CD4-positive, alpha-beta T cell treated with Interferon gamma for 1 hour (primary cell): ENCODE data around the gene LMAN1.

Experiments used
- DNase-seq: peaks from one replicate; pipeline ENCODE4 v3.0.0-alpha.2; 2020

LMAN1 gene

GRCh38 chr18:59359576-59359952 is 499 bp upstream of the LMAN1 start:
- no peak for DNase-seq

GRCh38 chr18:59358414-59358711 is 702 bp downstream of the LMAN1 start:
- DNase-seq, result no peak

DNA sequence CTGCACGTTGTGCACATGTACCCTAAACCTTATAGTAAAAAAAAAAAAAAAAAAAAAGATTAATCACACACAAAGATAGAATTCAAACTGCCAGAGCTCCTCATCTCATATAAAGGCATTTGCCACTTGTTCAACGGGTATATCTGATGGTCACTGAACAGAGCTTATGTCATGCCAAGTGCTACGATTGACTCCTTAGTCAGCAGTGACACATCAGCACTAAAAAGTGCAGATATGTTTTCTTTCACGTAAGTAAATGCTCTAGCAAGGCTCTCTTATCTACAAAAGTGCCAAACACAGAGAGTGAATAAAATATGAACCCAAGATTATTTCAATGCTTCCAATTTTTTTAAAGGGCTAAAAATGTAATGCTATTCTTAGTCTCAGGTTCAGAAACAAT is 1.1 kb downstream of the LMAN1 start:
- DNase-seq, result no peak

- DNase-seq, result no peak
Observed at GRCh38 chr18:59354731-59355130, 4.3 kb downstream of the LMAN1 start.

DNA sequence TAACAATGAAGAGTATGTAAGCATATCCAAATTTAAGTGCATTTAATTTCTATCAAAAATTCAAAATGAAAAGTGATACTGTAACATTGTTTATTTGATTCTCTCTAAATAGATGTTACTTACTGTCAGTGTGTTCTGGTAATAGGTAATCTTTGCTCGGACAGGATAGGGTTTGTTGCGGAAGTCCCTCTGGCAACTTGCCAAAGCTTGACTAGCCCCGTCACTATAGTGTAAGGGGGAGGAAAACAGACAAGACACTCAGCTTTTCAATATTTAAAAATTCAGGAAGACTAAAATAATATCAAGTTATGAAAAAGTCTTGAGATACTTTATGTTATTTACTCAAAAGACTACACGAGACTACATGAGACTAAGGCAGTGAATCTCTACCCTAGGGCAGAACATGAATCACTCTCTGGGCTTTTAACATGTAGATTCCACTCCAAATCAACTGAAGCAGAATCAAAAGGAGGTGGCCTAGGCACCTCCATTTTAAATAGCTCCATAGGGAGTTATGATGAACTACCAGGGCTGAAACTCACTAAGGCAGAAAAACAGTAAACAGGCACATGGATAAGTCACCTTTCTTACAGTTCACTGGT is 5.9 kb downstream of the LMAN1 start:
- DNase-seq, result no peak

- DNase-seq, result no peak
Observed at GRCh38 chr18:59352250-59352855, 6.7 kb downstream of the LMAN1 start.

DNA sequence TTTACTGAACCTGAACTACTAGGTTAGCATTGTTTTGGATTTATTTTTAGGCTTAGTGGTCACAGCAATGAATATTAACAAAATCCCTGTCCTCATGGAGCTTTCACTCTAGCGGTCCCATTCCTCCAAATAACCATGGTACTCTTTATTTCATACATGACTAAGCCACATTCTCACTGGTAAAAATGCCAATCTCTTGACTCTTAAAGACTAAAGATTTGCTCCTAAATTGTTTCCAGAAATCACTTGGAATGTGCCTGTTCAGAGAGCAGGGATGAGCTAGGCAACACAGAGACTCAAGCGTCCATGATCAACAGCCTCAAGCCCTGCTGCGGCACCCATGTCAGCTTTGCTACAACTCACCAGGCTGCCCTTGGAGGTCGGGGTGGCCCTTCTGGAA is 13.5 kb downstream of the LMAN1 start:
- no peak for DNase-seq

GRCh38 chr18:59344996-59345395 is 14.1 kb downstream of the LMAN1 start:
- DNase-seq, result no peak

GRCh38 chr18:59343926-59344325 is 15.1 kb downstream of the LMAN1 start:
- no peak for DNase-seq

GRCh38 chr18:59340817-59341216 is 18.2 kb downstream of the LMAN1 start:
- DNase-seq, result no peak

DNA sequence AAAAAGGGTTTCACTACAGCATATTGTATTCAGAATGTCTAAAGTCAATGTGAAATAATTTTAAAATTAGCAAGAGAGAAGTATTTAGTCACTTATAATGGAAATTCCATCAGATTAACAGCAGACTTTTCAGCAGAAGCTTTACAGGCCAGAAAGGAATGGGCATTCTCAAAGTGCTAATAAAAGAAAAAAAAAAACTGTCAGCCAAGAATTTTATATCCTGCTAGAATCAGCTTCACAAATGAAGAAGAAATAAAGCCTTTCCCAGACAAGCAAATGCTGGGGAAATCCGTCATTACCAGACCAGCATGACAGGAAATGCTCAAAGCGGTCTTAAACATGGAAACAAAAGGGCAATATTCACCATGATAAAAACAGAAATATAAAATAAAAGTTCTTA is 18.8 kb downstream of the LMAN1 start:
- no peak for DNase-seq

DNA sequence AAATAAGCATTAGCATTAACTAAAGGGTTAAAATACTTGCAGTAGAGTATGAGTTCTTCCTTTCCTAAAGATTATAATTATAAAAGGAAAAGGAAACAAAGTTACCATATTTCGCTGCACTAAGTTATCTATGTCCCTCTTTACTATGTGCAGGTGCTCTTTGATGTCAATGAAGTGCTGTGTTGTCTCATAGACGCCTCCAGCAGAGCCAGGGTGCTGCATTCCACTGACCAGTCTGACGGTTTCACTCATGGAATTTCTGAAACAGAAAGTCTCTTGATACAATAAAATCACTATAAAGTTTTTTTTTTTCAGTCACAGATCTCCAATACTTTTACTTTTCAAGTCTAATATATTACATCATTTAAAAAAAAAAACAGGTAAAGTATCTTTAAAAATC is 26.1 kb downstream of the LMAN1 start:
- no peak for DNase-seq

DNA sequence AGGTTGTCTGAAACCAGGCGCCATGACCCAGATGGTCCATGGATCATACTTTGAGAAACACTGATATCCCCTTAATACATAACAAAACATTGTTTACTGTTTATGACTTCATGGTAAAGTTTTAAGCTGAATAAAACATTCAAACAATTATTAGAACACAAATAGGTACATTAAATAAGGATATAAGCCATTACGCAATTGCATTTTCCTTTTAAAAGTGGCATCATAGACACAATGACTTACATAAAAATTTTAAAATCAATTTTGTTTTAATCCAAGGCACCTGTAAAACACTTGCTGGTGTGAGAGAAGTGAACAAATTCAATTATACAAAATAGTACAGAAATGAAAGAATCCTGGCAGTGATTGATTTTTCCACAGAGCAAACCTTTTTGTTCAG is 30.4 kb downstream of the LMAN1 start:
- DNase-seq, result no peak

DNA sequence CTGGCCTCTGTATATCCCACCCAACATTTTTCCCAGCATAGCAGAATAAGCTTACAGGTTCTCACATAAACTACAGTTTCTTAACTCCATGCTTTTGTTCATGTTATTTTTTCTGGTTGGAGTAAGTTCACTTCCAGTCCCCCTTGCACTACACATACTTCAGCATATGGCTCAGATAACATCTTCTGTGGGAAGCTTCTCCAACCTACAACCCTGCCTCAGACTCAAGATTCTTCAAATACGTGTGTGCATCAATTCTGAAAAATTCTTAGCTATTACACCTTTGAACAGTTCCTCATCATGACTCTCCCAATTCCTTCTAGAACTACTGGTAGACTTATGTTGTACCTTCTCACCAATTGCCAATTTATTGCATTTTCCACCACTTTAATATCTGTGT is 33.1 kb downstream of the LMAN1 start:
- no peak for DNase-seq

- no peak for DNase-seq
Observed at GRCh38 chr18:59324623-59324971, 34.5 kb downstream of the LMAN1 start.

DNA sequence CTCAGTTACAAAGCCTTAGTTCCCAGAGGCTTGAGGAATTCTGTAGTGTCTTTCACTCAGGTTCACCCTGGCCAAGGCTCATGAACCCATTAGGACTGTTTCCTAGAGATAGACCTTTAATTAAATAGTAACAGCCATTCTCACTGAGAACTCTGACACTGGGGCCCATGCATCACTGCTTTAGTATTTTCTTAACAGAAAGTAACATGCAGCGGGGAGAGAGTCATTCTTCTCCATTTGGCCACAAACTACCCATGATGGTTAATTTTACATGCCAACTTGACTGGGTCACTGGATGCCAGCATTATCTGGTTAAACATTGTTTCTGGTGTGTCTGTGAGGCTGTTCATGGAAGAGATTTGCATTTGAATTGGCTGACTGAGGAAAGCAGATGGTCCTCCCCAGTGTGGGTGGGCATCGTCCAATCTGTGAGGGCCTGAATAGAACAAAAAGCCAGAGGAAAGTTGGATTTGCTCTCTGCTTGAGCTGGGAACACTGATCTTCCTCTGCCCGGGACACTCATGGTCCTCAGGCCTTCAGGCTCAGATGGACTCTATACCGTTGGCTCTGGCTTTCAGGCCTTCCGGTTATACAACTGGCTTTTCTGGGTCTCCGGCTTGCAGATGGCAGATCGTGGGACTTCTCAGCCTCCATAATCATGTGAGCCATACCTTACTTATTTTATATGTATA is 35.0 kb downstream of the LMAN1 start:
- no peak for DNase-seq

DNA sequence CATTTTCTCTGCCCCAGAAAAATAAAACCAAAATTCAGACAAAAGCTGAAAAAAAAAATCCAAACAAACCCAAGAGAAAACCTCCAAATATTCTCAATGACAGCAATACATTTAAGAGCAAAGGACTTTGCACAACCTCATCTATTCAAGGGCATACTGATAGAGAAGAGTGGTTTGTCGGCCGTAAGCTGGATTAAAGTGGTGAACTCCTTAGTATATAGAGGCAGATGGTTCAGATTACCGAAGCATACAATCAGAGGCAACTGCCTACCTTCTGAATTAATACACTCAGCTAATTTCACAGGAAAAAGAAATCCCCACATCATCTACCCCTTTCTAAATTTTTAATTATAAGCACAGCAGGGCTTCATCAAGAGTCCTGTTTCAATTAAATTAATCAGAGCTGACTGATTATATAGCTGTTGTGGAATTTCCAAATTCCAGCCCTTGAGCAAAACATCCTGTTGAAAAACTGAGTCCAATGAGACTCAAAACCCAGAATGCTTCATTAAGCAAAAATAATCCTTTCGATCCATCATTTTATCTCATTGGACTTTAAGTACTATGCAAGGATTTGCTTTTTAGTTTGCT is 40.5 kb downstream of the LMAN1 start, which contains the start of gene CPLX4:
CPLX4 (minus strand) TSS at position 190 of the 591 bp plus-strand sequence; CDS start at position 3, 187 bp downstream.
- DNase-seq, result no peak

GRCh38 chr18:59311631-59312030 is 47.4 kb downstream of the LMAN1 start:
- DNase-seq, result no peak

GRCh38 chr18:59308938-59309260 is 50.2 kb downstream of the LMAN1 start:
- DNase-seq, result no peak

DNA sequence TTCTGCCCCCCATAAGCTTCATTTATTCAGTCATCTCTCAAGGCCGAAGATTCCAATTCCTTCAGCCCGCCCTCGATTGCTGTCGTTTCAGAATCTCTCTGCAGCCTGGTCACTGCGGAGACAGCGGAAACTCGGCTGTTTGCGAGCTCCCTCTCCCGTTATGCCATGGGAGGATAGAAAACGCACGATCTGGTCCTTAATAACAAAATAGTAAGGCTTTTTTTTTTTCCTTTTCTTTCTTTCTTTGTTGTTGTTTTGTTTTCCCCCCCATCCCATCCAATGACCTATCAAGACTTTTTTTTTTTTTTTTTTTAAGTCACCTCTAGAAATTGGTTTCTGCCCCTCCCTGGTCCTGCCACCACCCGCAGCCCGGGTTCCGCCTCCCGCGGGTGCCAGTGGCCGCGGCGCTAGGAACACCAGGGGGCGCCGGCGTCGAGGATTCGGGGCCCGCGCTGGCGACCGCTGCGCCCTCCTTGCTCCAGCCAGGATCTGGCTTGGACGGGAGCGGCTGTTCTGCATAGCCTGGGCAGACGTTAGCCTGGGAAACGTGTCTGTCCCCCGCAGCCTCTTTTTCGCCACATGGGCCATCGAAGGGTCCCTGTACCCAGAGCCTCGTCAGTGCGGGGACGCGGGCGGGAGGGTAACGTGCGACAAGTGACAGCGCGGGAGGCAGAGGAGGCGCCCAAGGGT is 50.7 kb downstream of the LMAN1 start:
- peak; percentile 37 for DNase-seq

GRCh38 chr18:59306640-59307039 is 52.4 kb downstream of the LMAN1 start:
- no peak for DNase-seq

DNA sequence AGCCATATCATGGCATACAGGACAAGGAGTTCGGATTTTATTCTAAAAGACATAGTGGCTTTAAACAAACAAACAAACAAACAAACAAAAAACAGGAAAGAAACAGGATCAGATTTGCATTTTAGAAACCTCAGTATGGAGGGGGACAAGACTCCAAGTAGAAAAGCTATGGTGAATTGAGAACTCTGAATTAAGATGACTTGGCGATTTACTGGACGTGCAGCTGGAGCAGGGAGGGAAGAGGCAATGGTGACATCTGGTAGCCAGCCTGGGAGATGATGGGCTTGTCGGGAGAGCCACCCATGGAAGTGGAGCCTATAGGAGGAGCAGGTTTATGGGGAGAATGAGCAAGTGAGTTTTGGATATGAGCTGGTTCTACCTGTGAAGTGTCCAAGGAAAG is 53.8 kb downstream of the LMAN1 start:
- DNase-seq, result no peak

GRCh38 chr18:59303656-59304195 is 55.3 kb downstream of the LMAN1 start:
- DNase-seq, result no peak

DNA sequence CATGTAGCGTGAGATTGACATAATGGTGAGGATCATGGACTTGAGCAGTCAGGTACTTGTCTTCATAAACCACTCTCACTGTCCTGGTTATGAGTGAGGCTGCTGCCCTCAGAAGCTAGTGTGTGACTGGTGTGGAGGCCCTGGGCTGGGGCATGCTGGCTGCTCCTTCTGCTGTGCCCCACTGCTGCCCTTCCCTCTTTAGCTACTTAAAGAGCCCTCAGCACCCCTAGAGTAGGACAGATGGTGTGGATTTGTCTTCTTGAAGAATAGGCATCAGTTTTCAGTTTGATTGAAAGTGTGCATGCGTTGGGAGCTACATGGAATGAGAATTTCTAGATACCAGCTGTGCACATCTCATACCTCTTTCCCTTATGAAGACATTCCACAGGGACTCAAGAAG is 56.1 kb downstream of the LMAN1 start:
- DNase-seq, result no peak
